Measurements from ENCODE around the gene ADARB2. TPM values are rescaled to one million over a fixed set of nuclear protein-coding genes. Genes with fewer than 3 reads are reported as not detected.

Gene ADARB2
- total and polyA plus RNA-seq, 7 donors = 0.05 to 0.39 (median 0.15) TPM; not detected in 2

DNA sequence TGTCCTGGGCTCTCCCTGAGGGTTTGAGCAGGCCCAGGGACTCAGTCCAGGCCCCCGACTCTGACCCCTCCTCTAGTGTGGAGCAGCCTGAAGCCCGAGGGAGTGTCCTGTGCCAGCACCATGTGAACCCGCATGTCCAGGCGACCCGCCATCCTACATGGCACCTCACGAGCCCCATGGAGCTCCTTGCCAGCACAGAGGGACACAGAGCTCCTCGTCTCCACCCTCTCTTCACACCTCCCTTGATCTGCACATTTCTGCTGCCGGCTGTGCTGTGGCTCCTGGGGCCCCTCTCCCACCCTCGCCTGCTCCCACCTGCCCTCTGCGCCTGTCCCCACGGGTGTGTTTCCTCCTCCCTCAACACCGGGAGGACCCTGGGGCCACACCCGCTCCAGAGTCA is 103.5 kb downstream of the ADARB2 start:
- Histone ChIP-seq H3K4me1 (no peaks in the 10 kb centered on the region), H3K36me3 (ENCODE audit: insufficient read depth in 1 of 2, low read depth in 1 of 2) (no peaks in the 10 kb centered on the region), H3K4me3 (no peak overlapping the region), H3K9me3 (no peaks in the 10 kb centered on the region), H3K27me3 (ENCODE audit: insufficient read depth in 3 of 3, low read length in 2 of 3) (peaks cover 0 to 5% (median 0%) of the 10 kb centered on the region in 3 donors), H3K27ac (no peak overlapping the region)
- ATAC-seq (no peak), DNase-seq (no peak)
- intact Hi-C loops (cut with DNase I) = no loop called here
- WGBS, 3 donors = 69 to 81% (median 77%) methylated on average over 13 of the region's 13 CpGs
- TF ChIP-seq CTCF (IDR thresholded peaks at IDR 0.05) = no peak

DNA sequence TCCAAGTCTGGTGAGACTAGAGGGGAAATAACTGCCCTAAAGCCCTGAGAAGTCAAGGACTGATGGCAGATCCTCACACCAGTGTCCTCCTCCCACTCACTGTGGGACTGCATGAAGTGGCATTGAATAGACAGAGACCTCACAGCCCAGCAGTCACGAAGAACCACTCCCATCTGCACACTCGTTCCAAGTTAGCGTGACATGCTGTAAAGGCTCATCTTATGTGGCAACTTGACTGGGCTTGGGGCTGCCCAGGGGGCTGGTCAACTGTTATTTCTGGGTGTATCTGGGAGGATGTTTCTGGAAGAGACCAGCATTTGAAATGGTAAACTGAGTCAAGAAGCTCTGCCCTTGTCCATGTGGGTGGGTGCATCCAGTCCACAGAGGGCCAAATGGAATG is 104.7 kb downstream of the ADARB2 start:
- Histone ChIP-seq H3K27me3 (ENCODE audit: insufficient read depth in 3 of 3, low read length in 2 of 3) (peaks cover 0 to 7% (median 0%) of the 10 kb centered on the region in 3 donors), H3K27ac (no peak overlapping the region), H3K4me1 (no peaks in the 10 kb centered on the region), H3K9me3 (no peaks in the 10 kb centered on the region), H3K36me3 (ENCODE audit: insufficient read depth in 1 of 2, low read depth in 1 of 2) (no peaks in the 10 kb centered on the region), H3K4me3 (no peak overlapping the region)
- intact Hi-C loops (cut with DNase I) = no loop called here
- no peak for DNase-seq
- 87 to 89% (median 88%) methylated on average over 3 of the region's 3 CpGs for WGBS, 3 donors
- ATAC-seq = no peak
- no peak for TF ChIP-seq CTCF (IDR thresholded peaks at IDR 0.05)

DNA sequence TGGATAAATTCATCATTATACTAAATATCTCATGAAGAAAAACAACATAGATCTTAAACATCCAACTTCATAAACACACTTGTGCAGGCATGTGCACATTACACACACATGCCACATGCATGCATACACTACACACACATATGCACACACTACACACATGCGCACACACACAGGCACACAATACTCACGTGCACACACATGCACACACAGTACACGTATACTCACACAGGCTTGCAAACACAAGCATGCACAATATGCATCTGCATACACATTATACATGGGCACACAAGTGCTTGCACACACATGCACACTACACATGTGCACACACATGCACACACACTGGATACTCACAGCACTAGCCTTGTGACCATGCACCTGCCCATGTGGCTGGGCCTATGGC is 105.2 kb downstream of the ADARB2 start:
- no peaks in the 10 kb centered on the region for H3K9me3 ChIP-seq
- WGBS, 3 donors = 90 to 94% (median 90%) methylated on average over 3 of the region's 3 CpGs
- peaks cover 0 to 7% (median 0%) of the 10 kb centered on the region in 3 donors for H3K27me3 ChIP-seq (ENCODE audit: insufficient read depth in 3 of 3, low read length in 2 of 3)
- ATAC-seq = no peak
- no peaks in the 10 kb centered on the region for H3K4me1 ChIP-seq
- no peaks in the 10 kb centered on the region for H3K36me3 ChIP-seq (ENCODE audit: insufficient read depth in 1 of 2, low read depth in 1 of 2)
- intact Hi-C loops (cut with DNase I) = no loop called here
- no peak overlapping the region for H3K27ac ChIP-seq
- DNase-seq = no peak
- H3K4me3 ChIP-seq = no peak overlapping the region
- no peak for TF ChIP-seq CTCF (IDR thresholded peaks at IDR 0.05)

GRCh38 chr10:1631282-1631681 is 106.0 kb downstream of the ADARB2 start:
- Histone ChIP-seq H3K4me1 (no peaks in the 10 kb centered on the region), H3K36me3 (ENCODE audit: insufficient read depth in 1 of 2, low read depth in 1 of 2) (no peaks in the 10 kb centered on the region), H3K27me3 (ENCODE audit: insufficient read depth in 3 of 3, low read length in 2 of 3) (peaks cover 0 to 7% (median 0%) of the 10 kb centered on the region in 3 donors), H3K9me3 (no peaks in the 10 kb centered on the region), H3K27ac (no peak overlapping the region), H3K4me3 (no peak overlapping the region)
- TF ChIP-seq CTCF (IDR thresholded peaks at IDR 0.05) = no peak
- no peak for DNase-seq
- no peak for ATAC-seq
- WGBS, 3 donors = 57 to 67% (median 59%) methylated on average over 13 of the region's 13 CpGs
- intact Hi-C loops (cut with DNase I) = no loop called here

DNA sequence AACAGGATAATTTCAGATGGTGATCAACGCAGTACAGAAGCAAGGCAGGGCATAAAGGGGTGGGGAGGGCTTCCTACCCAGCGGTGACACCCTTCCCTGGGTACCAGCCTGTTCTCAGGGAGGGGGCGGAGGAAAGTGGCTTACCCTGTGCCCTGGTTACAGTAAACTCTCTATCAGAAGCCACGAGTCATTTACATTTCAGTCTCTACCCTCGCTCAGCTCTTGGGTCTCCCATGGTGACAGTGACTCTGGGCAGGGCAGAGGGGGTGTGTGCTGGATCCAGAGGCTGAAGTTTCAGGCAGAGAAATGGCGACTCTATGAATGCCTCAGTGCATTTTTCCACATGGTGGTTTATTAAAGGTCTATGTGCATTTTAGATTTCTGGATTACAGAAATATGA is 107.0 kb downstream of the ADARB2 start:
- H3K9me3 ChIP-seq = no peaks in the 10 kb centered on the region
- WGBS, 3 donors = 76 to 80% (median 79%) methylated on average over 6 of the region's 6 CpGs
- H3K27ac ChIP-seq = no peak overlapping the region
- no peak for TF ChIP-seq CTCF (IDR thresholded peaks at IDR 0.05)
- no peak for DNase-seq
- H3K4me3 ChIP-seq = no peak overlapping the region
- no peak for ATAC-seq
- intact Hi-C loops (cut with DNase I) = no loop called here
- no peaks in the 10 kb centered on the region for H3K4me1 ChIP-seq
- peaks cover 0 to 7% (median 0%) of the 10 kb centered on the region in 3 donors for H3K27me3 ChIP-seq (ENCODE audit: insufficient read depth in 3 of 3, low read length in 2 of 3)
- H3K36me3 ChIP-seq (ENCODE audit: insufficient read depth in 1 of 2, low read depth in 1 of 2) = no peaks in the 10 kb centered on the region
